Activated CD8-positive, alpha-beta memory T cell treated with anti-CD3 and anti-CD28 coated beads, Interleukin-2, amount 50 U/mL, for 4 hours (primary cell): ENCODE data around the gene S1PR3.

Experiments used
- DNase-seq: peaks from one replicate; pipeline ENCODE4 v3.0.0-alpha.2; 2020

S1PR3 gene

DNA sequence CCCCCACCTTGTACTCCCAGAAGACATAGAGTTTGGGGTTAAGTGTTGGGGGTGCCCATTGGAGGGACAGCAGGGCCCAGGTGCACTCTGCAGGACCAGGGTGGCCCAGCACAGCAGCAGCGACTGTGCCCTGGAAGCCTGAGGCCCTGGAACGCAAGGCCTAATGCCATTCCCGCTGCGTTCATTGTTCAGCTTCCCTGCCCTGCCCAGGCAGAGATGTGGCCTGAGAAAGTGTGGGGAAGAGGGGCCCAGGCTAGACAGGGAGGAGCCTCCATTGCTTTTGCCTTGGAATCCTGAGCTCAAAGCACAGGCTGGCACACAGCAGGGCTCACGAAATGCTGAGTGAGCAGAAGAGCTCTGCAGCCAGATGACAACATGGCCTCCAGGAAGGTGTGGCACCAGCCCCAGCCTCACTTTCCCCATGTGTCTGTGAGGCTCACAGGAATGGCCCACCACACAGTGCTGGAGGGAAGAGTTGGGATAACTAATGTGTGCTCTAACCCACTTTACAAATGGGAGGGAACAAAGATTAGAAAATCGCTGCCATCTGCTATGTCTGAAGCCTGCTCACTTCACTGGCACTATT is 19.4 kb downstream of the S1PR3 start:
- DNase-seq: no peak

GRCh38 chr9:89011683-89012082 is 20.4 kb downstream of the S1PR3 start:
- no peak for DNase-seq

DNA sequence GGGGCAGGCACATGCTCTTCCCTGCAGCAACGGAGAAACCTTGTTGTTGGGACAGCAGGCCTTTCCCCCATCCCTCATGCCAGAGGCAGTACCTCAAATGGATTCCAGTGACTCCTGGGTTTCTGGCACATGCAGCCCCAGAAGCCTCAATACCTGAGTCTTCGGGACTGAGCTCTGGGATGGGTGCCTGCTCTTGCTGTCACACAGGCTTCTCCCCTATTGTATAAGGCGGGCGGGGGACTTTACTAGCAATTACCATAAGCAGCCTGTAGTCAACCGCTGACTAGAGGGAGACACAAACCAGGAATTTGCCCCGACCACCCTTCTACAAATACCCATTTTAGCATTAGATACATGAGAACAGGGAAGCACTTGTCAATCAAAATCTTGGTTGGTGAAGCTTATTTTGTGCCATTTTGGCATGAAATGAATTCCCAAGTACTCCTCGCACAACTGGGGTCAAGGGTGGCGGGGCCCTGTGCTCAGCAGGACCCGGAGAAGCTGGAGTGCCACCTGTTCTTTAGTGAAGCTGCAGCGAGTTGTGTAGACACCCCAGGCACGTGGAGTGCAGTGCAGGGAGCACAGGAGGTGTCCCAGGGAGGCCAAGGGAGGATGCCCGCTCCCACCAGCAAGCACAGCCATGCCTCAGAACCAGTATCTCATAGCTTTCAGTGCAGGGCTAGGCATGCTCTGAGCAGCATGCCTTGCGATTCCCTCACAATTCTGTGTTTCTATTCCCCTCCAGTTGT is 21.2 kb downstream of the S1PR3 start:
- no peak for DNase-seq

- no peak for DNase-seq
Measured at GRCh38 chr9:89013660-89014059, 22.4 kb downstream of the S1PR3 start.

- no peak for DNase-seq
Measured at GRCh38 chr9:89014153-89014552, 22.9 kb downstream of the S1PR3 start.

DNA sequence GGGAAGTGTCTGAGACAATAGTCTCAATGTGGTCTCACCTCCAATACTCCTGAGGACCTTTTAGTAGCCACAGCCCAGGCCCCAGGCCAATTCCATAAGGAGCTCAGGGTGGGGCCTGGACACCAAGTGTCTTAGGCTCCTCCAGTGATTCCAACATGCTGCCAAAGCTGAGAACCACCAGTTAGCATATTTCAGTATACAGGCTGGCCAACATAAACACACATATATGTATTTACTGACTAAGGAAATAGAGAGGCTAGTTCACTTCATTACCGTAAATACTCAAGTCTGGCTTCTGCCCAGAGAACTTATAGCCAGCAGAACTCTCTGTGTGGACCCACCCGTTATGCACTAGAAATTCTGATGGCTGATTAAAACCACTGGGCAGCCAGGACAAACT is 24.1 kb downstream of the S1PR3 start:
- no peak for DNase-seq

DNA sequence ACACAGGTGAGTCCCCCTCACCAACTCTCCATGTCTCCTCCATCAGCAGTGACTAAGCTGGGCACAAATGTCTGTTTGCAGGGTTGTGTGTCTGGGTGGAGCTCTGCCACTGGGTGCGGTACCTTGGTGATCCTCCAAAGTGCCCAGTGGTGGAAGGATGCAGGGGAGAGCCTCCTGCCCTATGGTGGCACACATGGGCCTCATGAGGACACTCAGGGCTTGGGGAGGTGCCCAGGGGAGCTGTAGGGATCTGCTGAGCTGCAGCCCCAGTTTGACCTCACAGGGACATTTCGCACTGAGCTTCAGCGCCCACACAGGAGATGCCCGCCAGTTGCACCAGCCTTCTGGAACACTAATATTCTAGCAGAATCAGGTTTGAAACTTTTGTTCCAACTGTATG is 29.5 kb downstream of the S1PR3 start:
- no peak for DNase-seq

DNA sequence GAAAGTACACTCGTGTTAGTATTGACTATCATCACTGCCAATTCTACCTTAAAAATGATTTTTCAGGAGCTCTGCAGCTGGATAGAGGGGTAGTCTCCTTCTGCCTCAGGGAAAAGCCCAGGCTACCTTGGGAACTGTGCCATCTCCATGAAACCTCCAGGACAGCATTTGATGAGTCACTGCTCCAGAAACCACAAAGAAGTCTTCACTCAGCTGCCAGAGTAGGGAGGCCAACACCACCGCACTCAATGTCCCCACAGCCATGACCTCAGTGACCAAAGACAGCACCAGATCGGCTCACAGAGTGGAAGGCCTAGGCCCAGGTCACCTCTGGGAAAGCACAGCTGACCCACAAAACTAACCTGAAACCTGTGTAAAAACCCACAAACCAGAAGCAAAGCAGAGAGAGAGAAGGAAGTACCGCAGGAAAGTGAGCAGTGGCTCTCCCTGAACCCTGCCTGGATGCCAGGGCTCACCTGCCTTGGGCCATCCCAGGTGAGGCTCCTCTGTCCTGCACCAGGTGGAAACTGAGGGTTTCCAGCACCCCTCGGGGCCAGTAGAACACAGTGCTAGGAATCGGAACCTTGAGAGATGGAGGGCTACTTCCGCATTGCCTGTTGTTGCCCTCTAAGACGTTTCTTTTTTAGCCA is 30.0 kb downstream of the S1PR3 start:
- DNase-seq: no peak

- DNase-seq: no peak
Measured at GRCh38 chr9:89022001-89022759, 30.9 kb downstream of the S1PR3 start.

- DNase-seq: no peak
Measured at GRCh38 chr9:89022902-89023301, 31.6 kb downstream of the S1PR3 start.

GRCh38 chr9:89023740-89024139 is 32.5 kb downstream of the S1PR3 start:
- DNase-seq: no peak

DNA sequence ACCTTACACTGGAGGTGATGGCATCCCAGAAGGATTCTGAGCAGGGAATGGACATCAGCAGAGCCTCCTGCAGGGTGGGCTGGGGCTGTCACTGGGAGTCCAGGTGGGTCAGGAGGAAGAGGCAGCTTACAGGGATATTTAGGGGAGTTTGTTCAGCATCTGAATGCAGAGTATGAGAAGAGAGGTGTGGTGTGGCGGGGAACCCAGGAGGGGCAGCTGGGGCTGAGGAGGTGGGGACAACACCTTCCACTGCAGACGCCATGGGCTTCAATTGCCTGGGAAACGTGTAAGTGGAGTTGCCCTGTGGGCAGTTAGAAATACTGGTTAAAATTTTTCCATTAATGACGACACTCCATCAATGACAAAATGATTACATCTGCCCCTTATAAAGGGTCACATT is 33.5 kb downstream of the S1PR3 start:
- DNase-seq: no peak

DNA sequence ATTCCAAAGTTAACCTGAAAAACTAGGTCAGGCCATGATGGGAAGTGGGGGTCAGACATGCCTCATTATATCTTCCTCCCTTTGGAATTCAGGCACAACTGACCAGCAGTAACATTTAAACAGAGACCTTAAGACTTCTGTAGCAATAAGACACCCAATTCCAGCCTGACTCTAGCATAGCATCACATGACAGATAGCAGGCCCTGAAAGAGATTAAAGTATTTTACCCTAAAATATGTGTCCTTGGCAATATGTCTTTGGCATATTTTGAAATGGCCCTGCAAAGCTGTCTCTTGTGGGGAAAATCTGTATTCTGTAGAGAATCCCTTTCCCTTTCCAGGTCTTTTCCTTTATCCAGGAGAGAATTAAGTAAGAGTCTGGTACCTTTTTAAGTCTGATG is 34.3 kb downstream of the S1PR3 start:
- no peak for DNase-seq

GRCh38 chr9:89026876-89027275 is 35.6 kb downstream of the S1PR3 start:
- DNase-seq: no peak

- DNase-seq: no peak
Measured at GRCh38 chr9:89029788-89030187, 38.5 kb downstream of the S1PR3 start.

DNA sequence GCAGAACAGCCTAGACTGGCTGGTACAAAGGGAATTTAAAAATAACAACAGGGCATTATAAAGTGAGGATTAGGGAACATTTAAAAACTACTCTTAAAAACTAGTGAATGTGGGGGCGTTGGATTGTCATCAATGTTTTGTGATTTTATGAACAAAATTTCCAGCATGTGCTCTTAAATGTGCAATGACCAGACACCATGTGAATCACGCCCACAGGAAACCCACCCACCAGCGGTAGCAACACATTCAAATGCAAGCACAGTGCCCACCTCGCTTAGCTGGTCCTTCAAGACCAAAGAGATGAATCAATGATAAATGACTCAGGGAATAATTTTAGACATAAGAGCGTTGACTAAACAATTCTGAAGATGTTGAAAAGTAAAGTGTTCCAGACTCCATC is 40.9 kb downstream of the S1PR3 start:
- DNase-seq: no peak

- no peak for DNase-seq
Measured at GRCh38 chr9:89032661-89033060, 41.4 kb downstream of the S1PR3 start.

DNA sequence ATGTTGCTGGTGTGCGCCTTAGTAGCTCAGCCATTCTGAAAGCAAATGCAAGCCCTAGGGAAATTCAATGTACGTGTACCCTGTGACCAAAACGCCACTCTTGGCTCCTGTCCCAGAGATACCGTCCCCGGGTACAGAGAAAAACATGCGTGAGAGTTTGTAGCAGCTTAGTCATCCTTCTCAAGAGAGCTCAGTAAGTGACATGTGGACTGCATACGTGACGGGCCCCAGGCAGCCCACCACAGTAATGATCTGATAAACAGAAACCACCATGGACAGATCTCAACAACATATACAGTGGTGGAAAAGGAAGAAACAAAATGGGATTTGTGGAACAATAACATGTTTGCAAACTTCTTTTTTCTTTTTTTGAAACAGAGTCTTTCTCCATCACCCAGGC is 45.1 kb downstream of the S1PR3 start:
- no peak for DNase-seq

- no peak for DNase-seq
Measured at GRCh38 chr9:89036891-89037290, 45.6 kb downstream of the S1PR3 start.

DNA sequence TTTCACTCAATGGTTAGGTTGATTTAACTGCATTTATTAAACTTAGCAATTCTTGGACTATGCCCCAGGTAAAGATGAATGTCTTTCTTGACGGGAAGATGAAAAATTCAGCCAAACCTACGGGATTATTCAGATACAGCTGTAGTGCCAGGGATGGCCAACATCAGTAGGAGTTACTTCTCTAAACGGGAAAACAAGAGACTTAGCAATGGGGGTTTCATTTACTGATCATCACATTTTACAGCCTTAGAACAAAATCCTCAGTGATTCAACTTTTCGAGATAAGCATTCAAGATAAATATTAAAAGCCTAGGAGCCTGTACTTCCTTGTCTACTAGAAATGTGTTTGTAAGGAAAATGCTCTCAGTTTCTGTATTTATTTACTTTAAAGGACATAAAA is 46.1 kb downstream of the S1PR3 start:
- DNase-seq: no peak

GRCh38 chr9:89037891-89038290 is 46.6 kb downstream of the S1PR3 start:
- DNase-seq: no peak

DNA sequence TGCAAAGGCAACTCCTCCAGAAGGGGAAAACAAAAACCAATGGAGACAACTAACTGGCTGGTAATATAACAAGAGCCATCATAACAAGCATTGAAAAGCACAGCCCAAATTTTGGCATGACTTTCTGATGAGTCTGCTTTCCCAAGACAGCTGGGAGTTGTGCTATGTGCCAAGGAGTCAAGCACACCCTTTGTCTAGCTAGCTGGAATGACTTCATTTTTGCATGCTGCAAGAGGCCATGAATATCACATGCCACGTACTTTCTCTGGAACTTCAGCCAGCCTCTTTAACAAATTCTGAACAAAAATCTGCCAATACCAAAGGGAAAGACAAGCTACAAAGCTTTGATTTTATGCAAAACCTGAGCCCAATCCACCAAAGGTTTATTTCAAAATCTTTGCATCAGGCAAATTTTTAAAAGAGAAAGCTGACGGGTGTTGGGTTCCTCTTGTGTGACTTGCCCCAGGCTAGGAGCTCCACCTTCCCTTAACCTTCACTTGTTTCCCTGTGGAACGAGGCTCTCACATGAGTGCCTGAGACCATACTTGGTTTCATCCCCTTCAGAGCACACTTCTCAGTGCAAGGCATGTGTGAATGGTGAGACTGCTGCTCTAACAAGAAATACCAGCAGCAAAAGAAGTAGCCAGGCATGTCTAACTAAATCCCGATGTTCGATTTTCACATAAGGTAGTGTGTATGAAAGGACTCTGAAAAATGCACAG is 47.3 kb downstream of the S1PR3 start:
- no peak for DNase-seq

DNA sequence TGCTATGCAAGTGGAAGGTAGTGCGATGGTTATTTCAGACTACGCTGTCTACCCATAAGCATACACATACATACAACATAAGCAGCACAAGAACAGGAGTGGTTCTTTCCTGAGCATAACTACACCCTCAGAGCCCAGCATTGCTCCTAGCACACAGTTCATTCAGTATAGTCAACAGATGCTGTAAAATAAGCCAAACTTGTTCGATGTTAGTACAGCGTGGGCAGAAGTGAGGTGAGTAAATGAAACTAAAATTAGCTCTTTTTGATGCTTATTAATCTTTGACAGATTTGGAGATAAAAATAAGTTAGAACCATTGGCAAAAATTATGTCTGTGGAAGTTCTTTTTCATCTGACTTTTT is 47.8 kb downstream of the S1PR3 start:
- no peak for DNase-seq
